Stimulated activated CD8-positive, alpha-beta memory T cell treated with anti-CD3 and anti-CD28 coated beads, Interleukin-12 subunit alpha, Interleukin-12 subunit beta, amount 100 ng/mL, for 24 hours (primary cell): ENCODE measurements around the gene ZMAT5.

Experiments used
- DNase-seq: peaks from one replicate; pipeline ENCODE4 v3.0.0-alpha.2; 2020; ENCODE audit errors: extremely low read depth

ZMAT5 gene, protein sequence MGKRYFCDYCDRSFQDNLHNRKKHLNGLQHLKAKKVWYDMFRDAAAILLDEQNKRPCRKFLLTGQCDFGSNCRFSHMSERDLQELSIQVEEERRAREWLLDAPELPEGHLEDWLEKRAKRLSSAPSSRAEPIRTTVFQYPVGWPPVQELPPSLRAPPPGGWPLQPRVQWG

DNA sequence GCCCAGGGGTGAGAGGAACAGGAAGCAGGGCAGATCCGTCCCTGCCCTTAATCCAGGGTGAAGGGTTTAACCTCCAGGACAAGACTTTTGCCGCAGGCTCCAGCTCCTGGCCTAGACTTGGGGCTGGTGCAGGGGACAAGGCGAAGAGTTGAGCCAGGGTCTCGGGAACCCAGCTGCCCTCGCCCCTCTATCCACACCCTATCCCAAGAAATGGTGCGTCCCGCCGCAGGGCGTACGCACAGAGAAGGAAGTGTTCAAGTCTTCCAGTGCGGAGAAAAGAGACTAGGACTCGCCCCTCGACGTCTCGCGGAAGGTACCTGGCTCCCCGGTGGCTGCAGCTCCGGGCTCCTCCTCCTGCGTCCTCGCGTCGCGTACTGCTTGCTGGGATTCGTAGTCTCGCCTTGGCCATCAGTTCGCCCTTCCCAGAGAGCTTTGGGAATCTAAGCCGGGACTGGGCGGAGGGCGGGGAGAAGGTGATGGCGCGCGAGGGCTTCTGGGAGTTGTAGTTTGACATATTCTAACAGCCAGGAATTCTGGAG is at the start of gene ZMAT5:
ZMAT5 (minus strand) TSS at position 376 of the 539 bp plus-strand sequence. CDS start 18,463 bp downstream, outside the sequence.
- DNase-seq = peak; percentile 79

DNA sequence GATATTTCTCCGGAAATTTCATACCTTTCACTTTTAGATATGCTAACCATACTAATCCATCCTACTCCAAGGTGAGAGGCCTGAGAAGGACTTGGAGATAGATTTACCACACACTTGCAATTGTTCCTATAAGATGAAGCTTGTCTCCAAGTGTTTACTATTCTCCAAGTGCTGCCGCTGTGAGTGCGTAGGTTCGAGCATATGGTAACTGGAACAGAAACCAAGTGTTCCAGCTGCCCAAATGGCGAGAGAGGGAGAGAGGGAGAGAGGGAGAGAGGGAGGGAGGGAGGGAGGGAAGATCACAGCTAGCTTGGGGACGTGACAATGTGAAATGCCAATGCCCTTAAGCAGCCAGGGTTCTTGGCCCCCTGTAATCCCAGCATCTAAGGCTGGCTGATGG is 49.7 kb upstream of the ZMAT5 start:
- no peak for DNase-seq

DNA sequence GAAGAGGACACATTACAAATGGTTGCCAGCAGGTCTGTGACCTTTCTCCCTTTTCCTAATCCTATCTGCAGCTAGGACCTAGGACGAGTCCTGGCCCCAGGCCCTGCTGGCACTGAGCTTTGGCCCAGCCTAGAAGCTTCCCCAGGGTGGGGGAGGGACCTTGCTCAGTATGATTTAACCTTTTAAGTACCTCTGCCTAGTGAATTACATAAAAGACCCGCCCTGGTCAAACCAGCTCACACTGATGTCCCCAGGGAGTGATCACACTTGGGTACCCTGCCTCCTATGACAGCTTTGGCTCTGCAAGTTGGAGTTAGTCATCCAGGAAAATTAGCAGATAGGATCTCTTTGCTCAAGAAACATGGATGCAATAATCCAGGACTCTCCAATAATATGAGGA is 49.3 kb upstream of the ZMAT5 start:
- no peak for DNase-seq

DNA sequence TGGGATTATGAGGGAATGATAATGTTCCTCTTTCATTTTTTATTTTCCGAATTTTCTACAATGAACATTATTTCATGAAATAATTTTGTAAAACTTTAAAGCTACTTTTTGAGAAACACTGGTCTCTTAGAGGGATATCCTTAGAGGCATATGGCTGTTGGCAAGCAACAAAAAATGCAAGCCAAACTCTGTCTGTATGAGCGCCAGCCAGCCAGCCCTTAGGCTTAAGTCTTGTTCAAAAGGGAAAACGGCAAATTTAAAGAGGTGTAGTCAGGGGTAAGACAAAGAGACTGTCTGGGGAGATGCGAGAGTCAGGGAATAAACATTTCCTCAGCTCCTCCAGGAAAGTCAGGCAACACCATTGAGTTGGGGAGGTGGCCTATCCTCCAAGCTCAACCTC is 48.8 kb upstream of the ZMAT5 start:
- DNase-seq = no peak

DNA sequence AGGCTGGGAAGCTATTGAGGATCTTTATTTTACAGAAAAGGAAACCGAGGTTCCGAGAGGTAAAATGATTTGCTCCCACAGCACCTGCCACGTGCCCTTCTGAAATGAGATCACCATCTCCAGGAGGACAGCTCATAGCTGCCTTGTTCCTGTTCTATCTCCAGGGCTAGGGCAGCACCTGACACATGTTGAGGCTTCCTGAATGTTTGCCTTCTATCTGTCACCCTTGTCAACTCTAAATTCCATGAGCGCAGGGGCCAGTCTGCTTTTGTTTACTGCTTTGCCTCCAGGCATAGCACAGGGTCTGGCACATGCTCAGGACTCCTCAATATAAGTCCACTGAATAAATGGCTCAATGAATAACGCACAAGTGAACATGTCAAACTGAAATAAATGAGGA is 47.2 kb upstream of the ZMAT5 start:
- no peak for DNase-seq

DNA sequence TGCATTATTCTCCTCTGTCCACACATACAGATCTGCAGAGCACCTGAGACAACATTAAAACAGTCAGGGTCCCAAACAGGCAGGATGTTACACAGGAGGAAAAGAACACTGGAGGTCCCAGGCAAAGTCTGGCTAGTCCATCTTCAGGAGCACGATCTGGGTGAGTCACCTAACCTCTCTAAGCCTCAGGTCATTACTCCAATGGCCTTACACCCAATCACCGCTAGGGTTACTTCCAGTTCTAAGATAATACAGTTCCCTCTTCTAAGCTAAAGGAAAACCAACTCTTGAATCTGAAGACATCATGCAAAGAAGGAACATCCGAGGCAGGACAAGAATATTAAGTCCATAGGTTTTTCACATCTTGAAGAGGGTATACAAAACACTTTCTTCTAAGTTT is 46.8 kb upstream of the ZMAT5 start:
- no peak for DNase-seq

DNA sequence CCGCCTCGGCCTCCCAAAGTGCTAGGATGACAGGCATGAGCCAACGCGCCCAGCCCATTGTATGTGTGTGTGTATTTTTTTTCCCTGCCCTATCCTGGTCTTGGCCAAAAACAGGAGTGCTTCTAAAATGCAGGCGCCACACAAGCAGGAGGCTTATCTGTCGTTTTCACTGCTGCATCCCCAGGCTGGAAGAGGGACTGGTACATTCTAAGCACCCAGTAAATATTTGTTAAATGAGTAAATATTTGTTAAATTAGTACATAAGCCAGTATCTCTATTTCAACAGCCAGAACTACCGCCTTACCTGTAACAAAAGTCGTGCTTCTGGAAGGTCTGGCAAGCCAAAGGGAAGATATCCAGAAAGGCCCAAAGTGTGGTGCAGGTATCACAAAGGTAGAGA is 46.3 kb upstream of the ZMAT5 start:
- no peak for DNase-seq

DNA sequence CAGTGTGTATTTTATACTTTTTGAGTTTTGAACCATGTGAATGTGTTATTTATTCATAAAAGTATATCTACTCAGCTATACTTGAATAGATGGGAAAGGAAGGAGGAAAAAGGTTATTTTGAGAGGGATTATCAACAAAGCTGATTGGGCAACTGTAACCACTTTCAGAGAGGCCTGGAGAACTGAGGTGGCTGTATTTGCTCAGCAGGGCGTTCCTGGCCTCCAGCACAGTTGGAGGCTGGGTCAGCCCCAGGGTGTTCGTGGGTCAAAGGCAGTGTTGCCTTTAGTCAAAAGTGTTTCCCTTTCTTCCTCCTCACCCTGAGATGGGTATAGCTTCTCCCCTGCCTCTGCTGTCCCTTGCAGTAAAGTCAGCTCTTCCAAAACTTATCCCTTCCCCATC is 44.6 kb upstream of the ZMAT5 start:
- DNase-seq = no peak

DNA sequence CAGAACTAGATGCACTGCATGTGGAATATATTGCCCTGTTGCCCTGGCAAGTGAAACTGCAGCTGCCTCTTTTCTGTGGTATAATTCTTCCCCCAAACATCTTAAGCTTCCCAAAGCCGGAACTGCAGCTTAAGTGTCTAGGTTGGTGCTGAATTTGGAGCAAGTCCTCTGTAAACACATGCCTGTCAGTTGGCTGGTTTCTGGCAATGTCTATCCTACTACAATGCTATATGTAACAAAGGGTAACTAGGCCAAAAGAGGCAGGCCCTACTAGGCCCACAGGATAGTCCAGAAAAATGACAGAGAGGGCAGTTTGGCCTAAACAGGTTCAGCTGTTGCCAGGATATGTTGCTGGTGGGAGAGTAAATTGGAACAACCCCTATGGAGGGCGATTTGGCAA is 43.4 kb upstream of the ZMAT5 start:
- DNase-seq = no peak

DNA sequence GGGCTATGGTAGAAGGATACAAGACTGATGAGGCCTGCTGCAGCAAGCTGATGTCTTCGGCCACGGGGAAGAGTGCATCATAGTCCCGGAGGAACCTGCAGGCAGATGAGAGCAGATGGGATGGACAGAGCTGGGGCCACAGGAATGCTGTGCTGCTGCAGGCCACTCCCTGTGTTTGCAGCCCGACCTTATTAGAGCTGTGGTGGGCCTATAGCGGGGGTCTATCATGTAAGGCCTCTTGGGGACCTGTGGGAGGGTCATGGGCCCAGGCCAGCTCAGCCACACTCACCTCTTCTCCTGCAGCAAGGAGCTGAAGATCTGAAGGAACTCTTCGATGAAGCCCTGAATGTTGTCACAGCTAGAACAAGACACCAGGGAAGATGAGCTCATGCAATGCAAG is 39.4 kb upstream of the ZMAT5 start:
- DNase-seq = no peak

DNA sequence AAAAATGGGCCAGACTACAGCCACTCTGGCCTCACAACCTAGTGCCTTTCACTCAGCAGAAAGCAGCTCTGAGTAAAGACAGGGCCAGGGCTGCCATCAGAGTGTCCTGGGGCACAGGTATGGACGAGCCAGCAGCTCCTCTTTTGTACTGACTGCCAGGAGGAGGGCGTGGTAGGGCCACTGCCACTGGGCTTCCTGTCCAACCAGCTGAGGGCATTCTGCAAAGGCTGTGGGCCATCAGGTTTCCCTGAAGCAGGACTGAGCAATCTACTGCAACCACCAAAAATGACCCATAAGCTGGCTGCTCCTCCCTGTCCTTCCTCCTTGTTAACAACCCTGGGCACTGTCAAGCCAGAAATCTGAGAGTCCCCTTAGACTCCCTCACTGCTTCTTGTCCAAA is 38.2 kb upstream of the ZMAT5 start:
- DNase-seq = no peak

DNA sequence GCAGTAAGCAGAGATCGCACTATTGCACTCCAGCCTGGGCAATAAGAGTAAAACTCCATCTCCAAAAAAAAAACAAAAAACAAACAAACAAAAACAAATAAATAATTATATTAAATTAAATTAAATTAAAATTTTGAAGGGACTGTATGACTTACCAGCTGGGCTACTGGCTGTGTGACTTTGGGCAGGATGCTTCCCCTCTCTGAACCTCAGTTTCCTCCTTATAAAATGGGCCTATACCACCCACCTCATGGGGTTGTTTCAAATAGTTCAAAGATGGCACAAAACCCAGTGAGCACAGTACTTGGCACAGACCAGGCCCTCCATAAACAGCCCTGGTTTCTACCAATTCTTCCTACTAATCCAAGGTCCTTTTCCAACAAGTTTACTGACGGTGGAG is 36.4 kb upstream of the ZMAT5 start:
- no peak for DNase-seq

DNA sequence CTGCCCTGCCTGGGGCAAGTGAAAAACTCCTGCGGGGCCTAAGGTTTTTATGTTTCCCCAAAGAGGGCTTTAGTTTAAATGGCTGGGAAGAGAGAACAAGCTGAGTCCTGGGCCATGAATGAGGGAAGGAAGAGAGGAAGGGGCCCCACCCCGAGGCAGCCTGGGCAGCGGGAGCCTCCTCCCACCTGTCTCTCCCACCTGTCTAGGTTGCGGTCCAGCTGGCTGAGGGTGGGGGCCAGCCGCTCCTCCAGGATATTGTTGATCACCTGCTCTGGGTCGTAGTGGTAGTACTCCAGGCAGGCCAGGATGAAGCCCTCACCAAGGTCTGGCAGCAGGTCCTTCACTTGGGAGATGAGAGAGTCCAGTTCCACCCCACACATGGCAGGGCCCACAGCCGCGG is 35.0 kb upstream of the ZMAT5 start:
- no peak for DNase-seq

DNA sequence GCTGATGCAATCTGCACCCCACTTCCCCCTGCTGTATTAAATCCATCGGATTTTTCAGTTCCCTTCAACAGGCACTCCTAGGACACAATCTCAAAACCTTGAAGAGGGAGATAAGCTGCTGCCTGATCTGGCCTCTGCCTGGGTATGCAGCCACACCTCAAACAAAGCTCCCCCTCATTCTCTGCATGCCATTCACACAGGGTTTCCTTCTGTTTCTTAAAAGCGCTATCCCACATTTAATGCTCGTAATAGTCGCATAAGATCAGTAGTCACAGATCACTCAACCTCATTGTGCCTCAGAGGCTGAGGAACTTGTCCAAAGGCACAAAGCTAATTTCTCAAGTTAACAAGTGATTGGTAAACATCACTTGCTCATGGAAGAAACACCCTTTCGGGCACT is 34.3 kb upstream of the ZMAT5 start:
- DNase-seq = no peak

DNA sequence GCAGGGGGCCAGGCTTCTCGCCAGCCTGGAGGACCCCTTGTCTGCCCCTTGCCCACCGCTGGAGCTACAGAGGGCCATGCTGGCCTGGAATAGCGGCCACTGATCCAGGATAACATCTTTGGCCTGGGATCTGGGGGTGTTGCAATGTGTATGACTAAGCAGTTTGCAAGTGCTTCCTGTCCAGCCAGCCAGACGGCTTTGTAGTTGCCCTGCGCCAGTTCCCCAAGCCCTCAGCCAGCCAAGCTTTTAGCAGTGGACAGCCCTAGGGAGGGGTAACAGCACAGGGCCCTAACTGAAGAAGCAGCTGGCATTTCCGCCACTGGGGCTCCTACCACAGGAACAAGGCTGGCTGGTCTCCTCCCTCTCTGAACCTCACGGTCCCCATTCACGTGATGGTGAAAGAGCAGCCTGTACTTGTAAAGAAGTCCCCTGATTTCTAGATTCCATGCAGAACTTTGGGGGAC is 32.4 kb upstream of the ZMAT5 start:
- no peak for DNase-seq

DNA sequence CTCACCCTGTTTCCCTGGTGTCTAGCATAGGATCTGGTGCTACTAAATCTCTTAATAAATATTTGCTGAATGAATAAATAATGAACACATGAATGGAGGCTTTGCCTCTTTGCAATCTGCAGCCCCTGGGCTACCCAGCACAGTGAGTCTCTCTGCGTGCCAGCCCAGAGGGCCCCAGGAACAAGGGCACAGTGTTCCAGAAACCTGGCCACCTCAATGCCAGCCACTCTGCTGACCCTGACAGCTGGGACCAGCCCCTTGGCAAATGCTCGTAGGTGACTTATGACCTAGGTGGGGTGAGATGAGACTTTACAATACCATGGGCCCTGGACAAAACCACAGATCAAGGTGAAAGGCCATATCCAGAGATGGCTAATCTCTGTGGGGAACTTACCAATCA is 32.0 kb upstream of the ZMAT5 start:
- DNase-seq = no peak

DNA sequence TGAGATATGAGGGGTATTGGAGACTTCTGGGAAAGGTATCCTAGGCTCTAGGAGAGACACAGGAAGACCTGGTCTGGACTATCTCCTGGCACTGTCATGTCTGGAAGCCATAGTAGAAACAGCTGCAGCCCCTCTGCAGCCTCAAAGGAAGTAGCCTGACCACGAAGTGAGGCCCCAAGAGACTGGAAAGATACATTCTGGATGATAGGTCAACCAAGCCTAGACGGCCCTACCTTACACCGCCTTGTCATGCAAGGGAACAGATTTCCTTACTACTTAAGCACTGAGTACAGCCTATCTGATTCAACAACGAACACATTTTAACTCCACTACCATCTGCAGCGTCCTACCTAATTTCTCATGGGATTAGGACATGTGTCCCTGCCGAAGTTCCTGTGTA is 31.5 kb upstream of the ZMAT5 start:
- DNase-seq = no peak

DNA sequence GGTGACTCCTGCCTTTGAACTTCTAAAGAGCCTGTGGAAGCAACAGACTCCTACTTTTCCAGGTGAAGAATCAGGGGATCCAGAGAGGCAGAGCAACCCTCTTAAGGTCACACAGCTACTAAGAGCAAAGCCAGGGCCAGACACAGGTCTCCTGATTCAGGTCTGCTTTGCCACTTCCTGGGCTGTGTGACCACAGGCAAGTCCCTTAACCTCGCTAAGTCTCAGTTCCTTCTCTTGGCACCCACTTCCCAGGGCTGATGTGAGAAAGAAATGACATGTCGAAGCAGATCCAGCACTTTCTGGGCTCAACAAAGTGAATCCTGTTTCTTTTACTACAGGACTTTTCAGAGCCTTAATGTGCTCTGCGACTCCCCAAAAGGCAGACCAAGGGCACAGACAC is 30.5 kb upstream of the ZMAT5 start:
- no peak for DNase-seq

DNA sequence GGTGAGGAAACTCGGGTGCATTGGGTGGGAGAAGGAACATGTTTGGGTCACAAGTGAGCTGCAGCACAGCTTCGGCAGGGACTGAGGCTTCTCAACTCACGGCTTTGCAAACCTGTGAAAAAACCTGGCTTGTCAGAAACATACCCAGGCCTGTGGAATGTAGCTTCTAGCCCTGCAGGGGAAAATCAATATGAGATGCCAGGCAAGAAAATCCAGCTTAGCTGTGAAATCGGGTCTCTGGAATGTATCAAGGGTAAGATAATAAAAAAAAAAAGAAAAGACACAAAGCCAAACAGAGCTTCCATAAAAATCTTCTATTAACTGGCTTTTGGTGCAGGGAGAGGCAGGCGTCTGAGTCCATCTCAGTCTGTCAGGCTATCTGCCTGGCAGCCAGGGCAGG is 28.9 kb upstream of the ZMAT5 start:
- DNase-seq = no peak

DNA sequence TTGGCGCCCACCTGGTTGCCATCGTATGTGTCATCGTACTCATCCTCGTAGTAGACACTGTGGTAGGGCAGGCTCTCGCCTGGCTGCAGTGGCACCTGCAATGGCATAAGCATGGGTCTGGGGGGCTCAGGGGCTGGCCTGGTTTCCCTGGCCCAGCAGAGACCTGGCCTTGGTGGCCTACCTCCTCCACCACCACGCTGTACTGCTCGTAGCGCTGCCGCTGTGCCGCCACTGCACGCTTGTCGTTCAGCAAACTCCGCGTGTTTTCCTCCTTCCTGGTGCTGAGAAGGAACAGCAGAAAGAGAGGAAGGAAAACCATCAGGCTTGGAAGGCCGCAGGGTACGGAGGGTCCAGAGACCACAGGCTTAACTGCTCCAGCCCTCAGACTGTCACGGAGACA is 26.6 kb upstream of the ZMAT5 start:
- DNase-seq = no peak

DNA sequence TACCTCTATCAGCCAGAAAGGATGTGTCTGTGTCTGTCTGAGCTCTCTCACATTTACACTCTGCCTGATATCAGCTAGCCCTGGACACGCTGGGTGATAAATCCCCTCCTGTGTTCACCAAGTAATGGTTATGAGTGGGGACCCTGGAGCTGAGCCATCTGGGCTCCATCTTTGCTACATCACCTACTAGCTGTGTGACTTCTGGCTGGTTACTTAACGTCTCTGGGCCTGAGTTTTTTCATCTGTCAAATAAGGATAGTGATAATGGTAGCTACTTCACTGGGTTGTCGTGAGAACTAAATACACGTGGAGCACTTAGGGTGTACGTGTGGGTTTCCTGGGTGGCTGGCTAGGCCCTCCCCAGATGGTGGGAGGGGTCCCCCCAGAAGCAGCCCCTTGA is 23.3 kb upstream of the ZMAT5 start:
- no peak for DNase-seq

DNA sequence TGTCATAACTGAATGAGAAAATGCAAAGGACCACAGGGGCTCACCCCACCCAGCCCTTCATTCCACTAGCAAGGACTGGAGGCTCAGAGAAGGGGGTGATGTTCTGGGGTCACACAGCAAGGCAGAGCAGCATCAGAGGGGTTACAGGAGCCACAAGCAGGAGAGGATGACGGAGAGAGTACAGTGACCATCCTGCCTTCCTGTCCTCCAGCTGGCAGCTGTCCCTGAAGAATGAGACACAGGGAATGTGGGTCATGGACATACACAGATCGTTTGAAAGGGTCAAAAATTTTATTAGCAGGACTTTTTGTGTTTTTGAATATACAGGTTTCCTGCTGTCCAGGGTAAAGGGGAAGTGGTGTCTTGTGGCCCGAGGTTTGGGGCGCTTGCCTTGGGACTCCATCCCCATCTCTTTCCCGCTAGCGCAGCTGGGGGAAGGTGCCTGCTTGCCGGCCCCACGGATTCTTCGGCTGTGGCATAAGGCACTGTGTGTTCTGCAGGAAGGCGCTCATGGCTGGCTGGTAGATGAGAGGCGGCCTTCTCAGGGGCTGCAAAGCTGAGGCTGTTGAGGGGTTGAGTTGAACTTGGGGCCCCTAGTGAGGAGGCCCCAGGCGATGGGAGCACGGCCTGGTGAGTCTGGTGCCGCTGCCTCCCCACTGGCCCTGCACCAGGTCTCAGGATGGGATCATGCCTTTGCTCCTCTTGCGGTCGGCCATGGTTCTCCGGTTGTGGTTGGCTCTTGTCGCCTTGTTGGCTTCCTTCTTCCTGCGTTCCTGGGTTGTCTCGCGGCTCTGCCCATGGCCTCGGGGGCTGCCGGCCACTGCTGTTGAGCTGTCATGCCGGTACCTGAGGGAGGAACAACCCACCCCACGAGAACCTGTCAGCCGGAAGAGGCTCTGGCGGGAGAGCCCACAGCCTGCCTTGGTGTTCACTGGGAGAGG is 21.8 kb upstream of the ZMAT5 start:
- no peak for DNase-seq

DNA sequence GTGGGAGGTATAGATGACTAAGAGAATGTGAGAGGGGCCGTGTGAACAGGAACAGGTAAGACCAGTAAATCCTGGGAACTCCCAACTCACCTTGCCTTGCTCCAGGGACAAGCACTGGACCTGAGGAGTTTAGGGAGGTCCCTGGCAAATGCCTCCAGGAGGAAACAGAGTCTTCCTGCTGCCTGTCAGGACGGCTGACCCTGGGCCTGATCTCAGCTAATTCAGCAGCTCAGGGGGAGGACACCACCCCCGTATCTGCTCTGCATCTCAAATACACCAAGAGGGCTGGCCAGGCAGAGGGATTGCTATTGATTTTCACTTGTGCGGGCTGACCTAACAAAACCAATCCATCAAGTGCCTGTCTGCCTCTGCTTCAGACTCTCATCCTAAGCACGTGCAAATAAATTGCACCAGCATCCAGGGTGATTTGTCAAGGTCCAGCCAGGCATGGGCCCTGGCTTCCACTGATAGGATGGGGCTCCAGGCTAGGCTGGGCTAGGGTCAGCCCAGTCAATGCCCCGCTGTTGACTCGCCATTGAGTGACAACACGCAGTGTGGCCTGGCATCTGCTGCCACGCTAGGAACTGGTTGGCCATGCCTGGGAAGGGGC is 20.7 kb upstream of the ZMAT5 start:
- DNase-seq = no peak
